IMR-90 (cell line): Measurements from ENCODE around the gene PCBP3.

Experiments used
- POLR2A ChIP-seq: IDR thresholded peaks from 2 replicates; pipeline ENCODE4 v1.6.1; 2012; ENCODE audit warnings: mild to moderate bottlenecking, low read depth, low read length
- RFX5 ChIP-seq: IDR thresholded peaks from 2 replicates; pipeline ENCODE4 v1.8.0; 2012; ENCODE audit warnings: low read depth, mild to moderate bottlenecking, low read length, moderate library complexity

- TF ChIP-seq POLR2A (no peak), RFX5 (no peak)
These were observed 232.4 kb downstream of the PCBP3 start for GRCh38 chr21:45875881-45876280.
